Hematopoietic multipotent progenitor cell treated with erythropoietin and hydrocortisone succinate and interleukin-3 and kit ligand, for 4 days (in vitro differentiated cells): ENCODE data around the gene UBQLNL.

ENCODE experiments used
- DNase-seq: peaks from one replicate; pipeline ENCODE4 v3.0.0-alpha.2; 2015

UBQLNL gene

GRCh38 chr11:5507177-5507932, 9.1 kb downstream of the UBQLNL start:
- DNase-seq, result no peak

GRCh38 chr11:5505363-5506048, 11.0 kb downstream of the UBQLNL start:
- no peak for DNase-seq

GRCh38 chr11:5504403-5504921, 12.0 kb downstream of the UBQLNL start:
- no peak for DNase-seq

GRCh38 chr11:5500393-5500801, 16.1 kb downstream of the UBQLNL start:
- no peak for DNase-seq

GRCh38 chr11:5499671-5500070, 16.8 kb downstream of the UBQLNL start:
- DNase-seq, result no peak

- no peak for DNase-seq
Observed at GRCh38 chr11:5489576-5490357, 26.7 kb downstream of the UBQLNL start.

- DNase-seq, result no peak
Observed at GRCh38 chr11:5488798-5489399, 27.6 kb downstream of the UBQLNL start.

- DNase-seq, result no peak
Observed at GRCh38 chr11:5488385-5488784, 28.1 kb downstream of the UBQLNL start, which contains the start of gene OR52D1. OR52D1 (plus strand) TSS chr11:5488685; CDS start chr11:5488707, 22 bp downstream.

GRCh38 chr11:5486421-5486820, 30.1 kb downstream of the UBQLNL start:
- no peak for DNase-seq

- DNase-seq, result peak; percentile 55
Observed at GRCh38 chr11:5486003-5486402, 30.5 kb downstream of the UBQLNL start.

GRCh38 chr11:5476186-5476819, 40.2 kb downstream of the UBQLNL start:
- DNase-seq, result peak; percentile 82

GRCh38 chr11:5473921-5474320, 42.6 kb downstream of the UBQLNL start:
- no peak for DNase-seq

GRCh38 chr11:5467527-5467926, 49.0 kb downstream of the UBQLNL start:
- DNase-seq, result no peak
